ENCODE data around the gene DEFB119.

- no peak for TF ChIP-seq CTCF (IDR thresholded peaks at IDR 0.05)
- no peak for TF ChIP-seq POLR2AphosphoS5 (IDR thresholded peaks at IDR 0.05)
These were observed 16.0 kb downstream of the DEFB119 start for GRCh38 chr20:31374346-31374745.
